Activated CD4-positive, alpha-beta T cell treated with anti-CD3 and anti-CD28 coated beads for 24 hours (primary cell): ENCODE measurements around the gene KDR.

ENCODE experiments used
- DNase-seq, 2 donors: peaks; one replicate each; pipeline ENCODE4 v3.0.0-alpha.2; 2020; ENCODE audit warnings: low read depth in 2 of 2

KDR gene

GRCh38 chr4:55079451-55080173 is 45.8 kb downstream of the KDR start:
- no peak for DNase-seq

- no peak for DNase-seq
These were observed 46.4 kb downstream of the KDR start for GRCh38 chr4:55078987-55079386.

GRCh38 chr4:55077577-55077976 is 47.8 kb downstream of the KDR start:
- no peak for DNase-seq

- no peak for DNase-seq
These were observed 49.3 kb downstream of the KDR start for GRCh38 chr4:55075823-55076716.

- DNase-seq, result no peak
These were observed 50.0 kb downstream of the KDR start for GRCh38 chr4:55075376-55075775.

- no peak for DNase-seq
These were observed 51.0 kb downstream of the KDR start for GRCh38 chr4:55074386-55074785.

- no peak for DNase-seq
These were observed 53.4 kb downstream of the KDR start for GRCh38 chr4:55071951-55072350.

- no peak for DNase-seq
These were observed 56.1 kb downstream of the KDR start for GRCh38 chr4:55069248-55069647.

- DNase-seq, result no peak
These were observed 56.9 kb downstream of the KDR start for GRCh38 chr4:55068522-55068921.

- no peak for DNase-seq
These were observed 59.4 kb downstream of the KDR start for GRCh38 chr4:55066018-55066417.

GRCh38 chr4:55055529-55055928 is 69.9 kb downstream of the KDR start:
- DNase-seq, result no peak

- no peak for DNase-seq
These were observed 73.9 kb downstream of the KDR start for GRCh38 chr4:55051532-55051931.

GRCh38 chr4:55050418-55050950 is 74.9 kb downstream of the KDR start:
- no peak for DNase-seq

- no peak for DNase-seq
These were observed 87.1 kb downstream of the KDR start for GRCh38 chr4:55038176-55038890.

- DNase-seq, result no peak
These were observed 87.7 kb downstream of the KDR start for GRCh38 chr4:55037728-55038127.

GRCh38 chr4:55036405-55036804 is 89.0 kb downstream of the KDR start:
- DNase-seq, result no peak

GRCh38 chr4:55035892-55036291 is 89.5 kb downstream of the KDR start:
- no peak for DNase-seq

- no peak for DNase-seq
These were observed 92.1 kb downstream of the KDR start for GRCh38 chr4:55033296-55033695.

GRCh38 chr4:55032788-55033187 is 92.6 kb downstream of the KDR start:
- DNase-seq, result no peak

- DNase-seq, result no peak
These were observed 93.2 kb downstream of the KDR start for GRCh38 chr4:55032179-55032578.

GRCh38 chr4:55031158-55031557 is 94.2 kb downstream of the KDR start:
- DNase-seq, result no peak

GRCh38 chr4:55030589-55030988 is 94.8 kb downstream of the KDR start:
- DNase-seq, result no peak
